Measurements from ENCODE around the gene ELL.

DNA sequence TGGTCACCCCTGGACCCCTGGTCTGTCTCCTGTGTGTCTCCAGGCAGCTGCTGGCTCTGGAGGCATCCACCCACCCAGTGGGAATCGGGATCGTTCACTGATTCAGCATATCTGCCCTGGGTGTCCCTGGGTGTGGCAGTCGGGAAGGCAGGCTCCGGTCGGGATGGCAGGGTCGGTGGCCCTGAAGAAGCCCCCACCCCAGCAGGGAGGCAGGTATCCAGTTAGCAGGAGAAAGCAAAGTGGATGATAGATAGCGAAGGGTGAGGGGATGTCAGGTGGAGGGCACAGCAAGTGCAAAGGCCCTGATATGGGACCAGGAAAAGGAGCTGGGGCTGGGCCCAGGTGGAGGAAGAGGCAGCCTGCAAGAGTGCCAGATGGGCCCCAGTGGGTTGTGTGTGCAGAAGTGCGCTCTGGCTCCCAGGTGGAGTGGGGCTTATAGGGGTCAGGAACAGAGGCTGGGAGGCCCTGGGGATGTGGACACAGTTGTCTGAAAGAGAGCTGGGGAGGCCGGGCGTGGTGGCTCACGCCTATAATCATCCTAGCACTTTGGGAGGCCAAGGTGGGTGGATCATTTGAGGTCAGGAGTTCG is 100.4 kb downstream of the ELL start:
- TF ChIP-seq CTCF (IDR thresholded peaks at IDR 0.05) (no peak), POLR2AphosphoS5 (IDR thresholded peaks at IDR 0.05) (no peak), POLR2A (IDR thresholded peaks at IDR 0.05) (no peak)

Data from upper lobe of left lung (tissue), 4 donors.